ENCODE results near the gene TMPRSS6. TPM values are rescaled to one million over a fixed set of nuclear protein-coding genes. Genes with fewer than 3 reads are reported as not detected.

Gene TMPRSS6
- total RNA-seq, 2 donors from 2014 or later = 0.22 to 0.31 TPM

GRCh38 chr22:37091994-37092393 is 17.5 kb downstream of the TMPRSS6 start:
- Histone ChIP-seq H3K4me1 (ENCODE audit: control insufficient read depth, insufficient read depth, low read length) (peaks cover 3% of the 10 kb centered on the region), H3K4me3 (ENCODE audit: low read length) (no peak overlapping the region), H3K9me3 (ENCODE audit: control insufficient read depth, low read length) (no peaks in the 10 kb centered on the region), H3K36me3 (ENCODE audit: control insufficient read depth, insufficient read depth, low read length) (no peaks in the 10 kb centered on the region), H3K9ac (ENCODE audit: extremely low read depth, low read length, poor library complexity, severe bottlenecking) (no peak overlapping the region), H3K27ac (ENCODE audit: low read depth, low read length) (no peak overlapping the region), H3K27me3 (ENCODE audit: control insufficient read depth, insufficient read depth, low read length, poor library complexity, severe bottlenecking) (no peaks in the 10 kb centered on the region)
- Mint-ChIP-seq H3K4me3 (no peak overlapping the region), H3K27ac (no peak overlapping the region), H3K36me3 (ENCODE audit: low read depth) (no peaks in the 10 kb centered on the region), H3K4me1 (peaks cover 11% of the 10 kb centered on the region), H3K27me3 (ENCODE audit: insufficient read depth) (peaks cover 7% of the 10 kb centered on the region), H3K9me3 (no peaks in the 10 kb centered on the region)
- 53 to 66% methylated on average over 6 to 7 of the region's 7 CpGs for WGBS, 2 experiments (ENCODE audit: insufficient coverage in 1 of 2, insufficient read length in 1 of 2)
- no peak for DNase-seq
- no peak for TF ChIP-seq CTCF (conservative IDR thresholded peaks at IDR 0.05)

GRCh38 chr22:37090920-37091695 is 18.4 kb downstream of the TMPRSS6 start:
- 87 to 89% methylated on average over 7 to 9 of the region's 9 CpGs for WGBS, 2 experiments (ENCODE audit: insufficient coverage in 1 of 2, insufficient read length in 1 of 2)

GRCh38 chr22:37089434-37089833 is 20.1 kb downstream of the TMPRSS6 start:
- TF ChIP-seq CTCF (conservative IDR thresholded peaks at IDR 0.05) = no peak
- Histone ChIP-seq H3K4me3 (ENCODE audit: low read length) (no peak overlapping the region), H3K4me1 (ENCODE audit: control insufficient read depth, insufficient read depth, low read length) (peaks cover 3% of the 10 kb centered on the region), H3K27me3 (ENCODE audit: control insufficient read depth, insufficient read depth, low read length, poor library complexity, severe bottlenecking) (no peaks in the 10 kb centered on the region), H3K36me3 (ENCODE audit: control insufficient read depth, insufficient read depth, low read length) (no peaks in the 10 kb centered on the region), H3K9me3 (ENCODE audit: control insufficient read depth, low read length) (no peaks in the 10 kb centered on the region), H3K27ac (ENCODE audit: low read depth, low read length) (no peak overlapping the region), H3K9ac (ENCODE audit: extremely low read depth, low read length, poor library complexity, severe bottlenecking) (no peak overlapping the region)
- DNase-seq = no peak
- Mint-ChIP-seq H3K27ac (no peak overlapping the region), H3K9me3 (no peaks in the 10 kb centered on the region), H3K36me3 (ENCODE audit: low read depth) (no peaks in the 10 kb centered on the region), H3K4me3 (no peak overlapping the region), H3K4me1 (peaks cover 8% of the 10 kb centered on the region), H3K27me3 (ENCODE audit: insufficient read depth) (peaks cover 2% of the 10 kb centered on the region)
- WGBS, 2 experiments (ENCODE audit: insufficient coverage in 1 of 2, insufficient read length in 1 of 2) = 84 to 91% methylated on average over 9 to 12 of the region's 12 CpGs

More at GRCh38 chr22:37090920-37091695, 18.4 kb downstream of the TMPRSS6 start:
- Histone ChIP-seq H3K27me3 (ENCODE audit: control insufficient read depth, insufficient read depth, low read length, poor library complexity, severe bottlenecking) (no peaks in the 10 kb centered on the region), H3K9ac (ENCODE audit: extremely low read depth, low read length, poor library complexity, severe bottlenecking) (no peak overlapping the region), H3K36me3 (ENCODE audit: control insufficient read depth, insufficient read depth, low read length) (no peaks in the 10 kb centered on the region), H3K4me3 (ENCODE audit: low read length) (no peak overlapping the region), H3K27ac (ENCODE audit: low read depth, low read length) (no peak overlapping the region), H3K4me1 (ENCODE audit: control insufficient read depth, insufficient read depth, low read length) (peaks cover 3% of the 10 kb centered on the region), H3K9me3 (ENCODE audit: control insufficient read depth, low read length) (no peaks in the 10 kb centered on the region)
- no peaks in the 10 kb centered on the region for H3K9me3 Mint-ChIP-seq
- no peak for DNase-seq
- no peaks in the 10 kb centered on the region for H3K36me3 Mint-ChIP-seq (ENCODE audit: low read depth)
- H3K4me3 Mint-ChIP-seq = no peak overlapping the region
- no peaks in the 10 kb centered on the region for H3K27me3 Mint-ChIP-seq (ENCODE audit: insufficient read depth)
- no peak overlapping the region for H3K27ac Mint-ChIP-seq
- no peak for TF ChIP-seq CTCF (conservative IDR thresholded peaks at IDR 0.05)
- H3K4me1 Mint-ChIP-seq = peaks cover 8% of the 10 kb centered on the region

All from endodermal cell (in vitro differentiated cells).